ACC112 (cell line): ENCODE results near the gene FSIP1.

Experiments used
- H2AFZ ChIP-seq: fragments of 200-600 bp; sonication (generic); one replicate; pipeline ENCODE4 v1.6.0; 2017; ENCODE audit warnings: antibody characterized with exemption, low read length; ENCODE audit not compliant: unreplicated experiment
- H3K27ac ChIP-seq: fragments of 200-600 bp; sonication (generic); 2 replicates; pipeline ENCODE4 v1.5.1; 2014; ENCODE audit warnings: low read depth, mild to moderate bottlenecking, antibody characterized with exemption, low read length, moderate library complexity
- H3K27me3 ChIP-seq: fragments of 200-600 bp; sonication (generic); 2 replicates; pipeline ENCODE4 v1.6.1; 2014; ENCODE audit warnings: mild to moderate bottlenecking, antibody characterized with exemption, low read length, moderate library complexity, mixed read lengths; ENCODE audit not compliant: insufficient read depth
- H3K36me3 ChIP-seq: fragments of 200-600 bp; sonication (generic); 2 replicates; pipeline ENCODE4 v1.6.1; 2016; ENCODE audit warnings: mild to moderate bottlenecking, antibody characterized with exemption, low read length, moderate library complexity, mixed read lengths; ENCODE audit not compliant: insufficient read depth
- H3K4me1 ChIP-seq: fragments of 200-600 bp; sonication (generic); one replicate; pipeline ENCODE4 v1.6.1; 2016; ENCODE audit warnings: low read length, mixed read lengths; ENCODE audit not compliant: insufficient read depth, unreplicated experiment, control insufficient read depth
- H3K4me3 ChIP-seq: fragments of 200-600 bp; sonication (generic); 2 replicates; pipeline ENCODE4 v1.5.1; 2014; ENCODE audit warnings: mild to moderate bottlenecking, low read depth, low read length
- H3K79me2 ChIP-seq: fragments of 200-600 bp; sonication (generic); one replicate; pipeline ENCODE4 v1.6.0; 2016; ENCODE audit warnings: low read length; ENCODE audit not compliant: control insufficient read depth, unreplicated experiment, insufficient read depth

FSIP1 gene

DNA sequence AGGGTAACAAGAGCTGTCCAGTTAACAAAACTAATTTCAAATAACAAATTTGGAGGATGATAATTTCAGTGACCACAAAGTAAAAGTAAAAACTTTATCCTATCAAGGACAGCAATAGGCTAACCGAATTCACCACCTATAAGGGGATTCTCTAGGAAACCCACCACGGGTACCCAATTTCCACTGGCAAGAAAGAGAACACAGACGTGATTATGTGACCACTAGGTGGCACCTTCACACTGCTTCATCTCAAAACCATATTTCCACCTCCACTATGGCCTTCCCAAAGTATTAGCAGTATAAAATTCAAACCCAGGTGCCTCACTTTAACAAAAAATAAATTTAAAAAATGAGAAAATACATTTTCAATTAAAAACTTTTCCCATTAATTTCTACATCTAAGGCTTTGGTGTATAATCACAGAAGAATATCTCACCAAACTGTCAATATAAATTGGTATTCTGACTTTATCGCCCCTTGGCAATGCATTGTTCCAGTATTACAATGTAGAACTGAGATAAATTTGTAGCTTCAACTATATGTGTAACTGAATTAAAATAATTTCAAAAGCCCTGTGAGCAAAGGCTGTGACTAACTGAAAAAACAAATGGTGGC is 96.5 kb downstream of the FSIP1 start:
- Histone ChIP-seq H3K36me3 (no peaks in the 10 kb centered on the region), H2AFZ (no peak overlapping the region), H3K79me2 (no peaks in the 10 kb centered on the region), H3K27ac (no peak overlapping the region), H3K4me3 (no peak overlapping the region), H3K4me1 (no peaks in the 10 kb centered on the region), H3K27me3 (no peaks in the 10 kb centered on the region)

DNA sequence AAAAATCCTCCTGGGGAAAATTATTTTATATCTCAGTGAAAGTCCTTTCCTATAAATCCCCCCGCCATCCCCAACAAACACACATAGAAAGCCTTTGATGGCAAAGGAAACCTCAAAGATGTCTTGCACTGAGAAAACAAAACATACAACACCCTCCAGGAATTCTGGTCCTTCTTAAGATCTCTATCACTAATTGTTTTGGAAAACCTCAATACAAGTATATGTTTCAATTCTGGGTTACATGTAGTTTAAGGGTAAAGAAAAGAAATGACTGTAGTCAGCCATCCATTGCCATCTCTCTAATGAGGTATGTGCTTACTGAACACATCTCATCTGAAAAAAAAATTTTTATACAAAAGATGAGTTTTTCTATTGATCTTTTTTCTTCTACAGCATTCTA is 97.3 kb downstream of the FSIP1 start:
- no peaks in the 10 kb centered on the region for H3K4me1 ChIP-seq
- H3K36me3 ChIP-seq = no peaks in the 10 kb centered on the region
- H2AFZ ChIP-seq = no peak overlapping the region

DNA sequence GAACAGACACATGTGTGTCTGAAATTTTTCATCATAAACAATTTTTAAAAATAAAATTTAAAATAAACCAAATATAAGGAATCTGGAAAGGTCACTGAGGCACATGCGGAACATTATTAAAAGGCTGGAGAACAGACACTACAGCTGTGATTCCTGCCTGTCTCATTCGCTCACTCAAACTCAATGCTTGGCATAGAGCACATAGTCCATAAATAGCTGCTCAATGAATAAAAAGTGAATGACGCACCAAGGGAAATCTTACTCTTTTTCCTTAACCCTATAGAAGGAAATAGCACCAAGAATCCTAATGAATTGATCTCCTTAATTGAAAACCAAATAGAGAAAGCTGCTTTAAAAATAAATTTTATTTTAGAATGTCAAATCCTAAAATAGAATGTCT is 98.4 kb downstream of the FSIP1 start:
- H3K27me3 ChIP-seq = no peaks in the 10 kb centered on the region
- no peaks in the 10 kb centered on the region for H3K4me1 ChIP-seq
- H3K79me2 ChIP-seq = no peaks in the 10 kb centered on the region
- no peaks in the 10 kb centered on the region for H3K36me3 ChIP-seq
- H3K4me3 ChIP-seq = no peak overlapping the region
- H2AFZ ChIP-seq = peak overlapping the region; percentile 36
- H3K27ac ChIP-seq = no peak overlapping the region

More for the DNA sequence above, 97.3 kb downstream of the FSIP1 start:
- Histone ChIP-seq H3K79me2 (no peaks in the 10 kb centered on the region), H3K27ac (no peak overlapping the region), H3K4me3 (no peak overlapping the region), H3K27me3 (no peaks in the 10 kb centered on the region)

DNA sequence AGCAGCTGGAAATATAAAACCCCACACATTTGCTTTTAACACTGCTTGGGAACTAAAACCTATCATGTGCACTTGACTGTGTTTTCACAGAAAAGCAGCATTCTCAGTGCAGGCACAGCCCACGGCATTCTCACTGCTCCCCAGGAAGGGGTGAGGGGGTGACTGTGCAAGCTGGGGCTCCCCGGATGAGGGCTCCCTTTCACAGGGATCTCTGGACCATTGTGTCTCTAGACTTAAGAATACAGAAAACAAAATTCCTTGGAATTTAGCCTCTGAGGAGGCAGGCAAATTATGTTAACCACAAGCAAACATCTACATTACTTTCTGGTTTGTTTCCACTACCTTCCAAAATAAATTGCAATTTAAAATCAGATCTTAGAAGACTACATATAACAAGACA is 100.3 kb downstream of the FSIP1 start:
- Histone ChIP-seq H3K27ac (no peak overlapping the region), H3K79me2 (no peaks in the 10 kb centered on the region), H3K36me3 (no peaks in the 10 kb centered on the region), H2AFZ (no peak overlapping the region), H3K4me1 (no peaks in the 10 kb centered on the region), H3K27me3 (no peaks in the 10 kb centered on the region), H3K4me3 (no peak overlapping the region)

DNA sequence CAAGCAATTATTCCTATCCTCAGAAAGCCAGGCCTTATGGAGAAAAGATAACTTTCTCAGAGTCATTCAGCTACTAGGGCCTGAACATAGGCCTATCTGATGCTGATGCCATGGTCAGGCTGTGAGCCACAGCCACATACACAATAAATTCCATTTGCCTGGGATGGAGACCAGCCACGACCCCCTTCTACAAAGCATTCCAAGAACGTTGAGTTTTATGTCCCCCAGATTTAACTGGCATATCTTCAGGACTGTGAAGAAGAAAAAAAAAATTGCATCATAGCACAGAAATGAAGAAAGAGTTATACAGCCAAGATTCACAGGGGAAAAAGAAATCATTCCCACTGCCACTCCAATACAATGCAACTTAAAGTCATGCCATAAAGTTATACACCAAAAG is 101.8 kb downstream of the FSIP1 start:
- no peaks in the 10 kb centered on the region for H3K79me2 ChIP-seq
- no peak overlapping the region for H3K27ac ChIP-seq
- H3K4me1 ChIP-seq = no peaks in the 10 kb centered on the region
- H3K27me3 ChIP-seq = no peaks in the 10 kb centered on the region
- H2AFZ ChIP-seq = peak overlapping the region; percentile 32
- no peak overlapping the region for H3K4me3 ChIP-seq
- no peaks in the 10 kb centered on the region for H3K36me3 ChIP-seq

DNA sequence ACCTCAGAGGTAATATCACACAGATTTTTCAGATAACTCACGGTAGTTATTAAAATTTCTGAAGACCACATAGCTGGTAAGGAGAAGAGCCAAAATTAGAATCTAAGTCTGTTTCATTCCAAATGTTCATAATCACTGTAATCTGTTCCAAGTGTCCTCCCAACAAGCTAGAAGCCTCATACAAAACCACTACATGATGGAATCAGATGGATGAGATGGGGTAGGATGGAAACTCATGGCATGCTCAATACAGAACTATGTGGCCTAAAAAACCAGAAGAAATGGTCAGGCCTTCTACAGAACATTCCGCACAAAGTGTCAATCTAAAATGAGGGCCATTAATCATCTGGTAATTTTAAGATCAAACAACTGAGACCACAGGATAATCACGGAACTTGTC is 110.0 kb downstream of the FSIP1 start:
- H2AFZ ChIP-seq = no peak overlapping the region
- no peak overlapping the region for H3K4me3 ChIP-seq
- no peaks in the 10 kb centered on the region for H3K4me1 ChIP-seq
- no peaks in the 10 kb centered on the region for H3K36me3 ChIP-seq
- no peaks in the 10 kb centered on the region for H3K79me2 ChIP-seq
- no peaks in the 10 kb centered on the region for H3K27me3 ChIP-seq
- H3K27ac ChIP-seq = no peak overlapping the region

DNA sequence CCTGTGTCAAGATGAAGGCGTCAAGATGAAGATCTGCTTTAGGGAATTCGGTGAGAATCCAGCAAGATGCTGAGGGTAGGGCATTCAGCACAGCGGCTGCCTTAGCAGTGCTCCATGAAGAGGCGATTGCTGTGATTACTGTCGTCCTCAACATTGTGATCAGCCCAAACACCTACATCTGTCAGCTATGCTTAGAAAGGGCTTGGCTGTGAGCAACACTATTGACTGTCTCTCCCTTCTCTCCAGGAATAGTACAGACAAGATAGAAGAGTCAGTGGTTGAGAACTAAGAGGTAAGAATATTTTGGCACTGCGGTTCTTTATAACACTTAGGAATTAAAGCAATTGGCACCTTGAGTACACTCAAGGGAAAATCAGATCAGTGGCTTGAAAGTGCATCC is 110.5 kb downstream of the FSIP1 start:
- no peak overlapping the region for H2AFZ ChIP-seq
- H3K36me3 ChIP-seq = no peaks in the 10 kb centered on the region
- no peaks in the 10 kb centered on the region for H3K79me2 ChIP-seq
- no peaks in the 10 kb centered on the region for H3K27me3 ChIP-seq
- no peak overlapping the region for H3K27ac ChIP-seq
- no peaks in the 10 kb centered on the region for H3K4me1 ChIP-seq
- H3K4me3 ChIP-seq = no peak overlapping the region

DNA sequence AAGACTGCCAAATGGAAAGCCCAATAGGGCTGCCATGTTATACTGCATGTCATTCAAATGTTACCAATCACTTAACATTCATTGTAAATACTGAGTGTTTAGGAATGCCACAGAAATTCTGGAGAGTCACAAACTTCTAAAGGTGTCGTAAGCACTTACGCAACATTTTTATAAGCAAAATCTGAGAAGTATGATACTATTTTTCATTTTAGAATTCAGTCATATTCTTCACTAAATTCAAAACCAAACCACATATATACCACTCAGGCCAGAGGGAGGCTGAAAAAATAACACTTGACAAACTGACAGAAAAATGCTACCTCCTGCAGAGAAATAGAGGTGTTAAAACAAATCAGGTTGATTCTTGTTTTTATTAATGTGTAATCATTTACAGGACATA is 112.0 kb downstream of the FSIP1 start:
- no peaks in the 10 kb centered on the region for H3K36me3 ChIP-seq
- no peaks in the 10 kb centered on the region for H3K79me2 ChIP-seq
- H3K27me3 ChIP-seq = no peaks in the 10 kb centered on the region
- H3K4me3 ChIP-seq = no peak overlapping the region
- peaks cover 11% of the 10 kb centered on the region for H3K4me1 ChIP-seq
- no peak overlapping the region for H3K27ac ChIP-seq
- H2AFZ ChIP-seq = no peak overlapping the region

DNA sequence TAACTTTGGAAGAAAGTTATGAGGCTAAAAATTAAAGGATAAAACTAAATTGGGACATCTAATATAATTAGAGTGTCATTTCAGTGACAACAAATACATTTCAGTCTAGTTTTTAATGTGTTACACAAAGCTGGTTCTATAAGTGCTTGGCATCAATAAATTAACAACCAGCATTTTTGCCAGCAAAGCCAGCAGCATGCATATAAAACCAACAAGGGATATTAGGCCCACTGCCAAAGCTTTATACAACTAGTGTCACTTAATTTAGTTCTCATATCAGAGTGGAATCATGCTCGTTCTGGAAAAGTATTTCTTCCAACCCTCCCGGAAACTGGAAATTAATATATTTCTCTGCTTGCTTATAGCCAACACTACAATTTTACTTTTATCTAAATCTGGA is 113.0 kb downstream of the FSIP1 start:
- Histone ChIP-seq H3K27ac (no peak overlapping the region), H2AFZ (no peak overlapping the region), H3K4me1 (peaks cover 11% of the 10 kb centered on the region), H3K36me3 (no peaks in the 10 kb centered on the region), H3K4me3 (no peak overlapping the region), H3K27me3 (no peaks in the 10 kb centered on the region), H3K79me2 (no peaks in the 10 kb centered on the region)

DNA sequence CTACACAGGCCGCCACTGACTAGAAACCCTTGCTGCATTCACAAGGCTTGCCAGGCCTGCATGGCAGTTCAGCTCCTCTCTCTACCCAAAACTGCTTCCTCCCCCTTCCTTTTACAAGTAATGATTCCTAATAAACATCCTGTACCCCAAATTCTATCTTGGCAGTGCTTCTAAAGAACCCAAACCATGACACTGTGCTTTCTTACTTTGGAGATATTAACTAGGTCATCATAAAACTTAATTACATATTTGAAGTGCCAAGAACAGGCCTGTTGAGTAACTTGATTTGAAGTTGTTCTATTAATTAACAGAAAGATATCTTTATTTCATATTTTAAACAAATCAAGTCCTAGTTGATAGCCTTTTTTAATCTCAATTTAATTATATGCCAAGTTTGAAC is 113.4 kb downstream of the FSIP1 start:
- H2AFZ ChIP-seq = no peak overlapping the region
- no peaks in the 10 kb centered on the region for H3K27me3 ChIP-seq
- no peaks in the 10 kb centered on the region for H3K79me2 ChIP-seq
- H3K36me3 ChIP-seq = no peaks in the 10 kb centered on the region
- no peak overlapping the region for H3K27ac ChIP-seq
- peaks cover 11% of the 10 kb centered on the region for H3K4me1 ChIP-seq
- H3K4me3 ChIP-seq = no peak overlapping the region

DNA sequence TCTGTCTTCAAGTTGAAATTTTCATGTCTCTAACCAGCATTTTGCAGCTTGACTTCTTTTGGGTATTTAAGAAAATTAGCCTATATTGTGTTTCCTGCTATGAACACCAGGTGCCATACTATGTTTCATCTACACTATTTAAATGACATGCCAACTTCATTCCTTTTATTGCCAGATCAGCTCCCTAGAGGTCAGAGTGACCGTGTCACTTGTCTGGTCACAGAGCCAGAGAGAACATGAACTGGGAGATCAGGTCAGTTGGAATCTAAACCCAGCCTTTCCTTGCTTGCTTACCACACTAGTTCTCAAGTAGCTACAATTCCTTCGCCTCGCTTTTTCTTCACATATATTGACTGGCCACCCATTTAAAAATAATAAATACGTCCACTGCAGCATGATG is 114.2 kb downstream of the FSIP1 start:
- H2AFZ ChIP-seq = no peak overlapping the region
- H3K4me3 ChIP-seq = no peak overlapping the region
- H3K79me2 ChIP-seq = no peaks in the 10 kb centered on the region
- H3K27me3 ChIP-seq = no peaks in the 10 kb centered on the region
- no peak overlapping the region for H3K27ac ChIP-seq
- H3K4me1 ChIP-seq = peaks cover 16% of the 10 kb centered on the region
- no peaks in the 10 kb centered on the region for H3K36me3 ChIP-seq
